KOPT-K1 (cell line): ENCODE data around the gene ZNRF2.

Source experiments
- H3K27ac ChIP-seq: fragments of 200-600 bp; sonication (generic); 2 replicates; pipeline ENCODE4 v1.5.1; 2016; ENCODE audit warnings: antibody characterized with exemption, mild to moderate bottlenecking, low read depth, low read length; ENCODE audit not compliant: poor library complexity, severe bottlenecking
- H3K36me3 ChIP-seq: fragments of 200-600 bp; sonication (generic); 2 replicates; pipeline ENCODE4 v1.5.1; 2017; ENCODE audit warnings: antibody characterized with exemption, mild to moderate bottlenecking, low read length, moderate library complexity; ENCODE audit not compliant: insufficient read depth
- H3K9me3 ChIP-seq: fragments of 200-600 bp; sonication (generic); 2 replicates; pipeline ENCODE4 v1.5.1; 2017; ENCODE audit warnings: antibody characterized with exemption, low read length, mild to moderate bottlenecking; ENCODE audit not compliant: insufficient read depth, poor library complexity, severe bottlenecking

Gene ZNRF2

GRCh38 chr7:30284298-30285066, at the start of gene ZNRF2:
ZNRF2 (plus strand) TSS chr7:30284597; CDS start chr7:30285358, 761 bp downstream.
- H3K27ac ChIP-seq, result peak within 1 kb of the TSS; percentile 91

GRCh38 chr7:30237271-30237695, 47.1 kb upstream of the ZNRF2 start:
- no peak overlapping the region for H3K27ac ChIP-seq
- H3K9me3 ChIP-seq, result no peaks in the 10 kb centered on the region
- H3K36me3 ChIP-seq, result no peaks in the 10 kb centered on the region

More at GRCh38 chr7:30284298-30285066, at the start of gene ZNRF2:
- Histone ChIP-seq H3K36me3 (no peaks in the 10 kb centered on the region), H3K9me3 (no peaks in the 10 kb centered on the region)

GRCh38 chr7:30238721-30239441, 45.5 kb upstream of the ZNRF2 start:
- no peak overlapping the region for H3K27ac ChIP-seq
- no peaks in the 10 kb centered on the region for H3K36me3 ChIP-seq

GRCh38 chr7:30240106-30240800, 44.1 kb upstream of the ZNRF2 start:
- no peak overlapping the region for H3K27ac ChIP-seq

More at GRCh38 chr7:30238721-30239441, 45.5 kb upstream of the ZNRF2 start:
- no peaks in the 10 kb centered on the region for H3K9me3 ChIP-seq

GRCh38 chr7:30241767-30242166, 42.6 kb upstream of the ZNRF2 start:
- Histone ChIP-seq H3K9me3 (no peaks in the 10 kb centered on the region), H3K27ac (no peak overlapping the region), H3K36me3 (no peaks in the 10 kb centered on the region)

More at GRCh38 chr7:30240106-30240800, 44.1 kb upstream of the ZNRF2 start:
- Histone ChIP-seq H3K36me3 (no peaks in the 10 kb centered on the region), H3K9me3 (no peaks in the 10 kb centered on the region)

- Histone ChIP-seq H3K9me3 (no peaks in the 10 kb centered on the region), H3K27ac (no peak overlapping the region)
Measured at GRCh38 chr7:30244340-30244739, 40.1 kb upstream of the ZNRF2 start.

GRCh38 chr7:30245913-30246312, 38.5 kb upstream of the ZNRF2 start:
- no peak overlapping the region for H3K27ac ChIP-seq
- H3K9me3 ChIP-seq, result no peaks in the 10 kb centered on the region
- H3K36me3 ChIP-seq, result no peaks in the 10 kb centered on the region

More at GRCh38 chr7:30244340-30244739, 40.1 kb upstream of the ZNRF2 start:
- no peaks in the 10 kb centered on the region for H3K36me3 ChIP-seq

GRCh38 chr7:30246392-30246791, 38.0 kb upstream of the ZNRF2 start:
- Histone ChIP-seq H3K9me3 (no peaks in the 10 kb centered on the region), H3K27ac (no peak overlapping the region), H3K36me3 (no peaks in the 10 kb centered on the region)

- H3K9me3 ChIP-seq, result no peaks in the 10 kb centered on the region
- H3K36me3 ChIP-seq, result no peaks in the 10 kb centered on the region
- H3K27ac ChIP-seq, result no peak overlapping the region
Measured at GRCh38 chr7:30247541-30248401, 36.6 kb upstream of the ZNRF2 start.

- no peaks in the 10 kb centered on the region for H3K9me3 ChIP-seq
Measured at GRCh38 chr7:30249316-30249715, 35.1 kb upstream of the ZNRF2 start.

GRCh38 chr7:30249986-30250774, 34.2 kb upstream of the ZNRF2 start:
- no peaks in the 10 kb centered on the region for H3K36me3 ChIP-seq
- H3K27ac ChIP-seq, result no peak overlapping the region
- no peaks in the 10 kb centered on the region for H3K9me3 ChIP-seq

More at GRCh38 chr7:30249316-30249715, 35.1 kb upstream of the ZNRF2 start:
- Histone ChIP-seq H3K36me3 (no peaks in the 10 kb centered on the region), H3K27ac (no peak overlapping the region)

- Histone ChIP-seq H3K9me3 (no peaks in the 10 kb centered on the region), H3K27ac (no peak overlapping the region), H3K36me3 (no peaks in the 10 kb centered on the region)
Measured at GRCh38 chr7:30251708-30252329, 32.6 kb upstream of the ZNRF2 start.
